Measurements from ENCODE around the gene EHMT2.
A peak's percentile ranks its signal among the peaks of the same experiment; 100 is the strongest.
"Not testable (repeated sequence)": the region's sequence is repeated elsewhere in the genome, so short reads cannot be mapped to it uniquely, and the experiment has no call there.

Gene EHMT2

GRCh38 chr6:31911826-31912585, 14.5 kb upstream of the EHMT2 start:
- DNase-seq: no peak

GRCh38 chr6:31909298-31909697, 11.8 kb upstream of the EHMT2 start:
- not testable (repeated sequence) for DNase-seq

- DNase-seq: no peak
Measured at GRCh38 chr6:31908791-31909190, 11.3 kb upstream of the EHMT2 start.

- not testable (repeated sequence) for DNase-seq
Measured at GRCh38 chr6:31908255-31908654, 10.8 kb upstream of the EHMT2 start.

- DNase-seq: no peak
Measured at GRCh38 chr6:31907158-31907813, 9.8 kb upstream of the EHMT2 start.

GRCh38 chr6:31906727-31907126, 9.2 kb upstream of the EHMT2 start:
- DNase-seq: not testable (repeated sequence)

- DNase-seq: no peak
Measured at GRCh38 chr6:31906122-31906521, 8.6 kb upstream of the EHMT2 start.

- no peak for DNase-seq
Measured at GRCh38 chr6:31905041-31905440, 7.5 kb upstream of the EHMT2 start.

GRCh38 chr6:31903957-31904356, 6.5 kb upstream of the EHMT2 start:
- no peak for DNase-seq

- peak; percentile 96 for DNase-seq
Measured at GRCh38 chr6:31901953-31902643, 4.6 kb upstream of the EHMT2 start, which contains the start of gene ZBTB12. Gene ZBTB12 (minus strand): TSS chr6:31902086. CDS start chr6:31901305, 781 bp downstream.

GRCh38 chr6:31901415-31901952, 4.0 kb upstream of the EHMT2 start:
- DNase-seq: peak; percentile 68

- peak; percentile 23 for DNase-seq
Measured at GRCh38 chr6:31900917-31901414, 3.5 kb upstream of the EHMT2 start.

- no peak for DNase-seq
Measured at GRCh38 chr6:31899882-31900722, 2.6 kb upstream of the EHMT2 start.

- no peak for DNase-seq
Measured at GRCh38 chr6:31899215-31899614, 1.7 kb upstream of the EHMT2 start.

- DNase-seq: peak; percentile 58
Measured at GRCh38 chr6:31898383-31899011, 999 bp upstream of the EHMT2 start.

- DNase-seq: no peak
Measured at GRCh38 chr6:31896856-31897611, 464 bp downstream of the EHMT2 start.

- DNase-seq: no peak
Measured at GRCh38 chr6:31896493-31896855, 1.0 kb downstream of the EHMT2 start.

- no peak for DNase-seq
Measured at GRCh38 chr6:31892821-31893220, 4.7 kb downstream of the EHMT2 start.

- DNase-seq: no peak
Measured at GRCh38 chr6:31889331-31889972, 8.0 kb downstream of the EHMT2 start.

Data from midbrain (tissue), 1 donor.